HepG2 (cell line): Measurements from ENCODE around the gene AGBL3. TPM values are rescaled to one million over a fixed set of nuclear protein-coding genes. Genes with fewer than 3 reads are reported as not detected.

Source experiments
- ATAC-seq: fragments of 200-7000 bp; cut with Tn5 transposase; 3 replicates; pipeline ENCODE4 v1.9.1; 2020; ENCODE audit warnings: mild to moderate bottlenecking, moderate library complexity
- BruUV-seq: library from RNA; stranded (reverse); fragments of 400-500 nt; replicated peaks from 2 replicates; lab custom pipeline; 2021; lab: Mats Ljungman, UMichigan
- CTCF ChIA-PET: fragments of 300-600 bp; formaldehyde crosslinking; extraction: SDS; loops from one replicate; lab custom pipeline; 2021; ENCODE audit warnings: low total read pairs, inconsistent platforms, low intra/inter-chr PET ratio; lab: Yijun Ruan, JAX
- POLR2A ChIA-PET: fragments of 350-600 bp; sonication (Branson Sonifier 250); formaldehyde crosslinking; loops from one replicate; lab custom pipeline; 2020; ENCODE audit warnings: antibody characterized with exemption, inconsistent platforms; lab: Yijun Ruan, JAX
- DNase-seq: peaks from one replicate; pipeline ENCODE4 v3.0.0-alpha.2; 2015; ENCODE audit warnings: low spot score
- FAIRE-seq: peaks from 3 replicates; lab custom pipeline; 2011; peaks lifted over from hg19 to GRCh38; lab: Jason Lieb, UNC
- H2AFZ ChIP-seq: one replicate; pipeline ENCODE4 v1.6.1; 2011; ENCODE audit warnings: low read length, inconsistent platforms
- H3K27ac ChIP-seq: fragments of 300-600 bp; 3 replicates; pipeline ENCODE4 v1.8.0; 2011; ENCODE audit warnings: mixed run types, mild to moderate bottlenecking, mixed read lengths, low read length, inconsistent platforms; ENCODE audit not compliant: insufficient read depth; ENCODE audit errors: extremely low read length
- H3K27me3 ChIP-seq, 2 experiments: fragments of 200-600 bp in 1 of 2; 2 replicates in 1 of 2; 3 replicates in 1 of 2; pipeline versions ENCODE4 v1.6.0 to v1.8.0; 2011; ENCODE audit warnings: low read length in 2 of 2, mild to moderate bottlenecking in 2 of 2, moderate library complexity in 2 of 2, inconsistent platforms in 1 of 2; ENCODE audit not compliant: insufficient read depth in 2 of 2, control insufficient read depth in 1 of 2
- H3K36me3 ChIP-seq, 2 experiments: fragments of 200-600 bp in 1 of 2; replicated peaks in 1 of 2; 2 replicates in 1 of 2; 3 replicates in 1 of 2; pipeline versions ENCODE4 v1.5.1 to v1.8.0; 2011; ENCODE audit warnings: low read length in 2 of 2, inconsistent platforms in 1 of 2; ENCODE audit not compliant: insufficient read depth in 2 of 2, control insufficient read depth in 1 of 2
- H3K4me1 ChIP-seq: 2 replicates; pipeline ENCODE4 v1.5.1; 2012; ENCODE audit warnings: low read length, inconsistent platforms; ENCODE audit not compliant: insufficient read depth
- H3K4me2 ChIP-seq: 2 replicates; pipeline ENCODE4 v1.6.0; 2011; ENCODE audit warnings: low read depth, low read length, inconsistent platforms
- H3K4me3 ChIP-seq, 3 experiments: fragments of 200-600 bp in 1 of 3; sonication (generic), shearing (Covaris generic) in 1 of 3; replicated peaks in 1 of 3; 2 replicates each; pipeline ENCODE4 v1.5.1; 2011 to 2016; ENCODE audit warnings: low read length in 3 of 3, inconsistent platforms in 2 of 3, low read depth in 2 of 3, mild to moderate bottlenecking in 2 of 3, control low read depth in 1 of 3, mixed read lengths in 1 of 3; ENCODE audit not compliant: insufficient read depth in 1 of 3
- H3K79me2 ChIP-seq: one replicate; pipeline ENCODE4 v1.6.1; 2011; ENCODE audit warnings: low read length, inconsistent platforms; ENCODE audit not compliant: insufficient read depth
- H3K9ac ChIP-seq: 2 replicates; pipeline ENCODE4 v1.6.0; 2011; ENCODE audit warnings: mild to moderate bottlenecking, low read depth, low read length, inconsistent platforms; ENCODE audit not compliant: insufficient read depth
- H3K9me3 ChIP-seq: 2 replicates; pipeline ENCODE4 v1.5.1; 2012; ENCODE audit warnings: mild to moderate bottlenecking, low read length
- H4K20me1 ChIP-seq: 2 replicates; pipeline ENCODE4 v1.6.0; 2011; ENCODE audit warnings: inconsistent platforms, mild to moderate bottlenecking, low read length, moderate library complexity; ENCODE audit not compliant: insufficient read depth
- RBFOX2 ChIP-seq: fragments of 200-400 bp; formaldehyde crosslinking; IDR thresholded peaks from 2 replicates; pipeline ENCODE4 v1.6.1; 2017; ENCODE audit warnings: low read depth, mild to moderate bottlenecking, low read length
- ZNF619 ChIP-seq: sonication (generic); formaldehyde crosslinking; IDR thresholded peaks from 2 replicates; pipeline ENCODE4 v1.4.0; 2020; ENCODE audit warnings: mild to moderate bottlenecking, missing genetic modification reagents
- WGBS: methylation state at CpG from one replicate; pipeline ENCODE4 v1.1.6; 2017; ENCODE audit warnings: low lambda C conversion rate; 5-methylcytosine and 5-hydroxymethylcytosine counted together
- in situ Hi-C: cut with HindIII; loops from 2 replicates; pipeline ENCODE4 v1.10.0; 2017; ENCODE audit warnings: low pct_unique_long_range_greater_than_20kb; ENCODE audit not compliant: extremely low pct_ligation_motif_present
- intact Hi-C: fragments of 100-400 bp; cut with micrococcal nuclease; formaldehyde crosslinking; loops from one replicate; pipeline ENCODE4 v1.10.0; 2022; ENCODE audit not compliant: unreplicated experiment
- polyA plus RNA-seq, 8 experiments: library from polyadenylated mRNA; depleted of rRNA in 3 of 8; stranded (reverse) in 7 of 8; unstranded in 1 of 8; fragments of >200 nt; fragmentation: Illumina TruSeq in 4 of 8; extraction: Trizol in 4 of 8; gene quantifications; 2 replicates each; pipeline versions ENCODE4 v1.2.1 to v1.2.3, GENCODE V29; 2011 to 2016; ENCODE audit warnings: low read depth in 4 of 8, missing spikeins in 1 of 8, mixed read lengths in 1 of 8; ENCODE audit not compliant: insufficient read depth in 1 of 8
- total RNA-seq, 5 experiments: library from RNA; depleted of rRNA; stranded (reverse); fragments of >200 nt; fragmentation: Illumina TruSeq; extraction: Trizol; gene quantifications; 2 replicates each; pipeline ENCODE4 v1.2.3, GENCODE V29; 2016; ENCODE audit warnings: low read depth in 1 of 5
- TF ChIP-seq, protein P1 (sequence below): sonication (generic); formaldehyde crosslinking; IDR thresholded peaks from 2 replicates; pipeline ENCODE4 v1.4.0; 2020; ENCODE audit warnings: missing genetic modification reagents

Gene AGBL3
- total and polyA plus RNA-seq, 2 of the 13 experiments (the other 11 are each of a cell fraction or from before 2014, with no cell fraction given), result 2.2 to 7.2 TPM

DNA sequence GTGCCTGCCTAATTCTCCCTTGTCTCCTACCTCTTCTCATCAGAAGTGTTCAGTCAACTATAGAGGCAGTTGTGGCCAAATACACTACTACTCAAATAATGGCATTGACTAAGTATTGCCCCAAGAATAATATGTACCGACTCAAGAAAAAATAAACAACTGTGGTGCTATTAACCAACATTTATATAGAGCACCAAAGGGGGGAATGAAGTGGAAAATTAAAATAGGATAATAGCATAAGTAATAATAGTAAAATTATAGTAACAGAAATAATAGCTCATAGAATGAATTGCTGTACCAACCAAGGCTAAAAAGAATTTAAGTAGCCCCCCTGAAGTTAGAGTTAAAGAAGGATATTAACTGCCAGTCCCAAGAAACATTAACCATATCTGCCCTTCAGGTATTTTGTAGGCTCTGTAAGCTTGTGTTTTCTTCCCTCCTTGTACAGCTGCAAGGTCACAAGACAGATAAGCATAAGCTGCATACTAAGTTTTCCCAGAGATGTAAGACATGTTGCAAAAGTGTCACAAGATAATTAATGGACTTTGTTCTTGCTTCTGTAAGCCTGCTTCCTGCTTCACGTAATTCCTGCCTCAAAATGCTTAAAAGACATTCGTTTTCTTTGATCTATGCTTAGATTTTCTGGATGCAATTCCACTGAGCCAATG lies 195.1 kb downstream of the AGBL3 start:
- peaks cover 30% of the 10 kb centered on the region for H3K9me3 ChIP-seq
- intact Hi-C loops (no loop called here), in situ Hi-C loops (no loop called here)
- H3K4me3 ChIP-seq, result no peak overlapping the region
- no peak overlapping the region for H3K27ac ChIP-seq
- H3K4me2 ChIP-seq, result no peak overlapping the region
- H2AFZ ChIP-seq, result no peak overlapping the region
- peaks cover 23 to 75% of the 10 kb centered on the region in 2 experiments for H3K36me3 ChIP-seq
- ATAC-seq (no peak), DNase-seq (no peak), FAIRE-seq (no peak)
- POLR2A ChIA-PET, result interaction anchor here (0.8 kb wide), 1 partner anchor 29 kb away, joined by 3 read pairs; the partner anchor contains the start of gene WDR91
- H3K4me1 ChIP-seq, result peaks cover 15% of the 10 kb centered on the region
- H3K9ac ChIP-seq, result no peak overlapping the region
- no TSS peak for BruUV-seq
- peaks cover 5% of the 10 kb centered on the region; the same call in 1 of the 2 replicates for H4K20me1 ChIP-seq
- 97% methylated on average over 3 of the region's 3 CpGs for WGBS
- H3K79me2 ChIP-seq, result peaks cover 12% of the 10 kb centered on the region
- CTCF ChIA-PET, result no interaction called here
- TF ChIP-seq ZNF619 (CRISPR knock-in tag), result no peak
- TF ChIP-seq, protein P1, sequence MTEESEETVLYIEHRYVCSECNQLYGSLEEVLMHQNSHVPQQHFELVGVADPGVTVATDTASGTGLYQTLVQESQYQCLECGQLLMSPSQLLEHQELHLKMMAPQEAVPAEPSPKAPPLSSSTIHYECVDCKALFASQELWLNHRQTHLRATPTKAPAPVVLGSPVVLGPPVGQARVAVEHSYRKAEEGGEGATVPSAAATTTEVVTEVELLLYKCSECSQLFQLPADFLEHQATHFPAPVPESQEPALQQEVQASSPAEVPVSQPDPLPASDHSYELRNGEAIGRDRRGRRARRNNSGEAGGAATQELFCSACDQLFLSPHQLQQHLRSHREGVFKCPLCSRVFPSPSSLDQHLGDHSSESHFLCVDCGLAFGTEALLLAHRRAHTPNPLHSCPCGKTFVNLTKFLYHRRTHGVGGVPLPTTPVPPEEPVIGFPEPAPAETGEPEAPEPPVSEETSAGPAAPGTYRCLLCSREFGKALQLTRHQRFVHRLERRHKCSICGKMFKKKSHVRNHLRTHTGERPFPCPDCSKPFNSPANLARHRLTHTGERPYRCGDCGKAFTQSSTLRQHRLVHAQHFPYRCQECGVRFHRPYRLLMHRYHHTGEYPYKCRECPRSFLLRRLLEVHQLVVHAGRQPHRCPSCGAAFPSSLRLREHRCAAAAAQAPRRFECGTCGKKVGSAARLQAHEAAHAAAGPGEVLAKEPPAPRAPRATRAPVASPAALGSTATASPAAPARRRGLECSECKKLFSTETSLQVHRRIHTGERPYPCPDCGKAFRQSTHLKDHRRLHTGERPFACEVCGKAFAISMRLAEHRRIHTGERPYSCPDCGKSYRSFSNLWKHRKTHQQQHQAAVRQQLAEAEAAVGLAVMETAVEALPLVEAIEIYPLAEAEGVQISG, result no peak
- 0 out of 2 replicates have a peak, but pooled peaks have one; percentile 8 for TF ChIP-seq RBFOX2
- TF ChIP-seq, all 625 proteins: peak for 1
- H3K27me3 ChIP-seq, result no peaks in the 10 kb centered on the region
